GM20000 (cell line): ENCODE data around the gene PFKP.

Experiments
- DNase-seq: peaks from one replicate; pipeline ENCODE4 v3.0.0; 2012; ENCODE audit warnings: low spot score
- CTCF ChIP-seq: IDR thresholded peaks from 2 replicates; pipeline ENCODE4 v1.5.1; 2012; ENCODE audit warnings: mild to moderate bottlenecking, control low read depth; ENCODE audit errors: extremely low read depth, missing control alignments

Gene PFKP

GRCh38 chr10:3065622-3066021 lies 1.7 kb upstream of the PFKP start:
- no peak for TF ChIP-seq CTCF
- DNase-seq, result no peak

DNA sequence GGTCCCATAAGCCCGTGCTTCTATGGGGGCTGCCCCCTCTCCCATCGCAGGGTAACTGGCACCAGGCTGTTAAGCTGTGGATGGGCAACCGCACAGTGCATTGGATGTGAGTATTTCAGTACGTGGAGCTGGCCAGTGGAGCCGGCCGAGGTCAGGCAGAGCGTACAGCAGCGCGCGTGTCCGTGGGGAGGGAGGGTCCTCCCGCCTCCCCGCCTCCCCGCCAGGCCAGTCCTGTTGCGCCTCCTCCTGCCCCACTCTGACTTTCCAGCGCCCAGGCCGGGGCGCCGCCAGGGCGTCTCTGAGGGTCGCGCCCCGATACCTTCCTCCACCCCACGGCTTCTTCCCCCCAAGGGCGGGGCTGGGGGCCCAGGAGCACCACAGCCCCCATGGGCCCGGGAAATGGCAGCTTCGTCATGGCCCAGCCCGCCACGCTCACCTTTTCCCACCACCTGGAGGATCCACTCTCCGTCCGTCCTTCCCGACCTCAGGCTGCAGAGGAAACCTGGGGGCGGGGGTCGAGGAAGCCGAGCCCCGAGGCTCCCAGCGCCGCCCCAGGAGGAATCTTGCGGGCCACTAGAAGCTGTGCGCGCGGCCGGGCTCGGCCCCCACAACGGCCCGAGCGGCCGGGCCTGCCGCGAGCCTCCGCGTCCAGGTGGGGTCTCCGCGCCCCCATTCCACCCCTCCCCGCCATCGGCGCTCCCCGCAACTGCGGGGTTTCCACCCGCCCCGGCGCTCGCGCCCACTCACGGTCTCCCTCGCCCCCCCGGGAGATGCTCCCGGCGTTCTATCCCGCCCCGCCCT lies 831 bp upstream of the PFKP start:
- no peak for TF ChIP-seq CTCF
- peak; percentile 41 for DNase-seq

DNA sequence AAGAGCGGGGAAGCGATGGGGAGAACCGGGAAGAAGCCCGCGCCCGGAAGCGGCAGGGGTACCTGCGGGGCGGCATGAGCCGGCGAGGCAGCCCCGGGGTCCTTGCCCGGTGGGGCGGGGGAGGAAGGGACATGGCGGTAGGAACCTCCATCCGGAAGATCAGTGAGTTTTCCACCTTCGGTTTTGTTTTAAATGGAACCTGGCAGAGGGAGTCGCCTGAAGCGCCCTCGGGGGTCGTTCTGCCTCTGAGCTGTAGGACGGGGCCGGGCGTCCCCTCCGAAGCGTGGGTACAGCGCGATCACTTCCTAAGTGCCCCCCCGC lies 471 bp downstream of the PFKP start:
- peak; percentile 68 for DNase-seq
- no peak for TF ChIP-seq CTCF

GRCh38 chr10:3068201-3068967 lies 1.0 kb downstream of the PFKP start:
- DNase-seq, result peak; percentile 84
- no peak for TF ChIP-seq CTCF

DNA sequence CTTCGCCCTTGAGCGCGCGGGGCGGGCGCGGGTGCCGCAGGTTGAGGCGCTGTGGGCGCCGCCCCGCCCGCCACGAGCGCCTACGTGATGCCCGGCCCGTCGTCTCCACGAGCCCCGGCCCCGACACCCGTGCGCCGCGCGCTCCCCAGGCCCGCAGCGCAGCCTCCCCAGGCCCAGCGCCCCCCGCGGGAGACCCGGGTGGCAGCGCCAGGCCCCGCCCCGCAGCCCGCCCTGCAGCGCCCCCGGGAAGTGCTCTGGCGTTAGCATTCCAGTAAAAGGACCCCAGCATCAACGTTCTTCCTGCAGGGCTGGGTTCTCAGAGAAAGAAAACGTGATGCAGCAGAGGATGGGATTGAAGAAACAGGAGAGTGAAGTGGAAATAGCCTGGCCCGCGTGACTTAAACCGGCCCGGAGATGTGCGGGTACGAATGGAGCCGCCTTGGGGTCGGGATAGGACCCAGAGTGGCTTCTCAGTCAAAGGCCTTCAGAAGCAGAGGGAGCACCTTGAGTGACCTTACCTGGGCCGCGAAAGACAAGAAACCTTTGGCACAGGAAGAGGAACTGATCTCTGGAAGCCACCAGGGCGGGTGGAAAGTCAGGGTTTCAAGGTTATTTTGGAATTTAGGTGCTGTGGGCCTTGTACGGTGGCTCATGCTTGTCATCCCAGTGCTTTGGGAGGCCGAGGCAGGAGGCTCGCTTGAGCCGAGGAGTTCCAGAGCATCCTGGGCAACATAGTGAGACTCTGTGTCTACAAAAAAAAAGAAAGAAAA lies 1.8 kb downstream of the PFKP start:
- DNase-seq, result peak; percentile 79
- TF ChIP-seq CTCF, result no peak

- DNase-seq, result no peak
- no peak for TF ChIP-seq CTCF
Measured at GRCh38 chr10:3069876-3070275, 2.5 kb downstream of the PFKP start.
